Brain pericyte (primary cell): ENCODE data around the gene KDM3A.
"Not testable (repeated sequence)": the region's sequence is repeated elsewhere in the genome, so short reads cannot be mapped to it uniquely, and the experiment has no call there.

Source experiments
- DNase-seq: peaks from one replicate; pipeline ENCODE4 v3.0.0-alpha.2; 2012; ENCODE audit warnings: low read depth, low spot score

Gene KDM3A

DNA sequence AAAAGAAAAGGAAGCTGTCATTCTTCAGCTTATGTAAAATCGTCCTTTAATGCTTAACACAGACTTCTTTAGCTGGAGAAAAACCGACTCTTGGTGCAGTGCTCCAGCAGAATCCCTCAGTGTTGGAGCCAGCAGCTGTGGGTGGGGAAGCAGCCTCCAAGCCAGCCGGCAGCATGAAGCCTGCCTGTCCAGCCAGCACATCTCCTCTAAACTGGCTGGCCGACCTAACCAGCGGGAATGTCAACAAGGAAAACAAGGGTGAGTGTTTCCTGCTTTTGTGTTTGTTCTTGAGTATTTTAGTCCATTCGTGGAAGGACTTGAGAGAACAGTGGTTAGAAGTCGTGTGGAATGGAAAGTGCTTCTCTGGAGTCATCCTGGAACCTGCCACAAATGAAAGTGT lies 38.9 kb downstream of the KDM3A start:
- no peak for DNase-seq

DNA sequence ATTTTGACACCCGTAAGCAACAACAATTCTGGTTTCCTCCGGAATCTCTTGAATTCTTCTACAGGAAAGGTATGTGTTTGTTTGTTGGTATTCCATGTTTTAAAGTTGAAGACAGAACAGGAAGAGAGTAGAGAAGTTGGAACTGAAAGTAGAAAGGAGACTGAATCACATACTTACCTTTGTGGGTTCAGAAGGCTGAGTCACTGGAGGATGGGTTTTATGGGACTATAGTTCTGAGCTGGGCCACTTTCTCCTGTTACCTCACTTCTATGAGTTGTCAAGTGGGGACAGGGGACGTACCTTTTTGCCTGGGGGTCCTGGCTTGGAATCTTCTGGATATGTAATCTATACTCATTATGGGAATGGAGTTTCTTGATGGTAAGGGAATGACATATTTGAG lies 40.9 kb downstream of the KDM3A start:
- DNase-seq, result no peak

DNA sequence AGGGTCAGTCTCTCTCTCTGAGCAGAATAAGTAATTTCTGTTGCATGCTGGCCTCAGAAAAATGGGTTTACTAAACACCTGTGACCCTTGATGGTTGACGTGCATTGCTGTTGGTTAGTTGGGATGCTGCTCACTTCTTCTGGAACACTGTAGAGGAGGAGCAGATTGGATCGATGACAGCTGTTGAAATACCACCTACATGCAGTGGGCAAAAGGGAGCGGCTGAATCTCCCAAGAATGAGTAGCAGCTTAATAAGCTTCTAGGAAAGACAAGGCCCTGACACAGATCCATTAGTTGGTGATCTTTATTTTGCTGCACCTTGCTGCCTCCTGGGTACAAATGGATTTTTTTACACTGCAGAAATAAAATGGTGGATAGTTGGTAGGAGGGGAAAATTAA lies 43.2 kb downstream of the KDM3A start:
- DNase-seq, result no peak

DNA sequence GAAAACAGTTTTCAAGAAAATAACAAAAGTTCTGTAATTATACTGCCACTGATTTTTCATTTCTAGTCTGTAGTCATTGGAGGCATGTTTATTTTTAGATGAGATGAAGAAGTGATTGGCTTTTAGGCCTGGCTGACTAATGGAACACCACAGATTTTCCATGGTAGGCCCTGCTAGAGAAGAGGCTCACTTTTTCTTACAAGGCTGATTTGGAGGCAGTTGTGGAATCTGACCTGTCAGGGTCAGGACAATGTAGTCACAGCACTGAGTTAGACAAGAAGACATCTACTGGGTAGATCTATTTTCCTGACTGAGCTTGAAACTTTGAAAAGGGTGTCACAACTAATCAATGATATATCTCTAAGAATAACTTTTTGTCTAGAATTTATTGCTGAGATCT lies 43.9 kb downstream of the KDM3A start:
- DNase-seq, result no peak

DNA sequence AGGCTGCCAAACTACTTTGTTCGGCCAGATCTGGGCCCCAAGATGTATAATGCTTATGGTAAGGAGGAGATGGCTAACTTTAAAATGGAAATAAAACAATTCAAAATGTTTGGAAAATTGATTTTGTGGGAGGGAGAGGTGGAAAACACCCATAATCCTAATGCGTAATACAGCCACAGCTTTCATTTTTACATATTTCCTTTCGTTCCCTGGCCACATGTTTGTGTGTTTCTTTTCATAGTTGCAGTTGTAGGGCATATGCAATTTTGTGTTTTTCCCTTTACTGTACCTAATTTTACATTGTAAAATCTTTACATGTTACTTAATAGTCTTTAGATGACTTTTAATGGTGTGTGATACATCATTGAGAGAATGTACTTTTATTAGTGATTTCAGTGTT lies 44.6 kb downstream of the KDM3A start:
- no peak for DNase-seq

DNA sequence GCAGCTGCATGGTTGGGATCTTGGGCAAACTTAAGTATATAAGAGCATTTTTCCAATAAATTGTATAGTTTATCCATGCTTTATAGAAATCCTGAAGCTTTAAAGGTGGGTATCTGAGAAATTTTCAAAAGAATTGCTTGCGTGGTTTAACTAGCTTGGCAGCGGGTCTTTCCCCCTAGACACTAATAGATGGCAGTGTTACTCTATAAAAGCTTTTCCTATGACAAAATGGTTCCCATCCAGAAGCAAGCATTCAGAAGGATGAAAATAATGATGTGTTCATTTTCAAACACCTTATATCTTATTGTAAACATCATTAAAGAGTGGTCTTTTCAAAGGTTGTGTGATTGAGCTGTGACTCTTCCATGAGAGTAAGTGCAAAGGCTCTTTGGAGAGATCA lies 45.9 kb downstream of the KDM3A start:
- no peak for DNase-seq

DNA sequence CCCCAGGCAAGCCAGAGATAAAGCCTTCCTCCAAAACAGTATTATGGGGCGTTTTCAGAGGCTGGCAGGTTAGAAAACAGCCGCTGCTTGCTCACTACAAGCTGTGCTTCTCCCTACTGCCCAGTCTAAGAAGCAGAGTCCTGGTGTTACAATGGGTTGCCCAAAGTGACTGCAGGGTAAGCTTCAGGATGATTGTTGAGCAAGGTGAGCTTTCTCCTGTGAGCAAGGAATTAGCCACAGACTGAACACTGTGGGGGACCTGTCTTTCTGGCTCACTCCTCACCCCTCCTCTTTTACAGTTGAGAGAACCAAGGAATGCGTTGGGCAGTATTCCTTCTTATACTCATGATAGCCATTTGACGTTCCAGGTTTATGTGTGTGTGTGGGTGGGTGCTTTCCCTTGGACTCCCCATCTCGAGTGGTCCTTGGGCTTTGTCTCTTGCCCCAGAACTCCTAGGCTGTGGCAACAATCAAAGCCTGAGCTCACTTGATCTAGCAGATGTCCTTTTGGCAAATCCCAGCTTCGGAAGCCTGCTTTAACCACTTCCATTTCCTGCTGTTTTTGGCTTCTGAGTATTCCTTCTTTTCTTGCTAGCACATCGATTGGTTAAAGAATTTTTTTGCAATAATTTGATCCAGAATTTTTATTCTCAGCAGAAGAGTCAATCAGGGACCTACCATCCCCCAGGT lies 47.5 kb downstream of the KDM3A start:
- DNase-seq, result no peak

- DNase-seq, result no peak
Measured at GRCh38 chr2:86489542-86489941, 48.4 kb downstream of the KDM3A start.

DNA sequence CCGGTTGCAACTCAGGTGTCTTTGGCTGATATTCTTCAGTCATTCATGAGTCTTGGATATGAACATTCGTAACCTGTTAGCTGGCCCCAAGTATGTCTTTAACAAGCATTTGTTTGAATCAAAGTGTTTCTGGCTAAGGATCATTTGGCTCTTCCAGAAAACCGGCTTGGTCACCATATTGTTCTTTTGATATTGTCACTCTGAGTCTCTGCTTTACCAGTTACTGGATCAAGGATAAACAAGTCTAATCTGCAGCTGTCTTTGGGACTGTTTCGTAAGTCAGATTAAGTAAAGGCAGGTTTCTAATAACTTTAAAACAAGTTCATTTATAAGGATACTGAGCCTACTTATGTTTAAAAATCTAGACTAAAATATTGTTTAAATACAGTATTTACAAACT lies 49.1 kb downstream of the KDM3A start:
- no peak for DNase-seq

GRCh38 chr2:86491088-86491487 lies 49.9 kb downstream of the KDM3A start:
- DNase-seq, result no peak

- no peak for DNase-seq
Measured at GRCh38 chr2:86492048-86492453, 50.9 kb downstream of the KDM3A start.

DNA sequence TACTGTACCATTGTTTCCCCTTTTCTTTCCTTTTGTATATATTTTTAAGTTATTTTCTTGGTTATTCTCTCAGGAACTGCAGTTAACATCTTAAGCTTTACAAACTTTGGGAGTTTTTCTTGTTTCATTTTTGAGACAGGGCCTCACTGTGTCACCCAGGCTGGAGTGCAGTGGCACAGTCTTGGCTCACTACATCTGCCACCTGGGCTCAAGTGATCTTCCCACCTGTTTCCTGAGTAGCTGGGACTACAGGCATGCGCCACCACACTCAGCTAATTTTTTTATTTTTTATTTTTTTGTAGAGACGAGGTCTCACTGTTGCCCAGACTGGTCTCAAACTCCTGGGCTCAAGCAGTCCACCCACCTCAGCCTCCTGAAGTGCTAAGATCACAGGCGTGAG lies 55.2 kb downstream of the KDM3A start:
- DNase-seq, result not testable (repeated sequence)

DNA sequence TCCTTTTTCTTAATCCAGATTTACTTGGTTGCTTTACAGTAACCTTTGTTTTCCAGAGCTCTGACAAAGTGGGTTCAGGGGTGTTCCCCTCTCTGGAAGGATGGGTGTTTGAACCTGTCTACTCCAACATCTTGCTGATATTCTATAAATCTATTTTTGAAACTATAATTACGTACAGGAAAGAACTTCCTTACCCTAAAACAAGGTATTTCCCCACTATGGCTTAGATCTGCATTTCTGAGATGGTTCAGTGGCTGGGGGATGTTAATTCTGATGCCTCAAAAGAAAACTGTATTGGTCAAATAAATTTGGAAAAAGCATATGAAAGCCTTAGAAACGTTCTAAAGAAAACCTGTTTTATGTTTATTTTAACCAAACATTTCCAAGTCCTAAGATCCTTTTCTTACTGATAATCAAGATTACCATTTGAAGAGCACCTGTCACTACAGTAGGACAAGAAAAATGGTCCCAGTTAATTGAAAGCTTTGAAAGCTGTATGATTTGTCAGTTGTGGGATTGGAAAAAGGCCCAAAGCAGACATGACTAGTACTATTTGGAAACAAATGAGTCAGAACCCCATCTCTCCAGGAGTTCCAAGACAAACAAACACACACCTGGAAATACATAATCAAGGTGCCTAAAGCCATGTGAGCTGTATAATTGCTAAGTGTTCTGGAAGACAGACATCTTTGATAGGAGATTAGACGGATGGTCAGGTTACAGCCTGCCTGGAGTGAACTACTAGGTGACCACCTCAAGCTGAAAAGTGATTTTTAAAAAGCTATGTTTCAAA lies 57.5 kb downstream of the KDM3A start:
- no peak for DNase-seq

DNA sequence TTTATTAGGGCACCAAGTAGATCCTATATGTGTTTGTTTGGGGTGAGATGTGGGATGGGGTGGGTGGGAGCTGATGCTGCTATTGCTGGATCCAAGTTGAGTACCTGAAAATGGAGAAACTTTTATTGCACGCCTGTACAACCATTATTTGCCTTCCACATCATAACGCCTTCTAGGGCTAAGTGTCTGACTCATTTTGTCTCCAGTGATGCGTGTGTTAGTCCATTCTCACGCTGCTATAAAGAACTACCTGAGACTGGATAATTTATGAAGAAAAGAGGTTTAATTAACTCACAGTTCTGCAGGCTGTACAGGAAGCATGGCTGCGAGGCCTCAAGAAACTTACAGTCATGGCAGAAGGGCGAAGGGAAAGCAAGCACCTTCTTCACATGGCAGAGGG lies 58.2 kb downstream of the KDM3A start:
- DNase-seq, result no peak

- no peak for DNase-seq
Measured at GRCh38 chr2:86500325-86501083, 59.3 kb downstream of the KDM3A start.

GRCh38 chr2:86507600-86507999 lies 66.4 kb downstream of the KDM3A start:
- no peak for DNase-seq

GRCh38 chr2:86510436-86510933 lies 69.3 kb downstream of the KDM3A start:
- DNase-seq, result no peak

GRCh38 chr2:86512034-86512433 lies 70.9 kb downstream of the KDM3A start:
- DNase-seq, result no peak

DNA sequence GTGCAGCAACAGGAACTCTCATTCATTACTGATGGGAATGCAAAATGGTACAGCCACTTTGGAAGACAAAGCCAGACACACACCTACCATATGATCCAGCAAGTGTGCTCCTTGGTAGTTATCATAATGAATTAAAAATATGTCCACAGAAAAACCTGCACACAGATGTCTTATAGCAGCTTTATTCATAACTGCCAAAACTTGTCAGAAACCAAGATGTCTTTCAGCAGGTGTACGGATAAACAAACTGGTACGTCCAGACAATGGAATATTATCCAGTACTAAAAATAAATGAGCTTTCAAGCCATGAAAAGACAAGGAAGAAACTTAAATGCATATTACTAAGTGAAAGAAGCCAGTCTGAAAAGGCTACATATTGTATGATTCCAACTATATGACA lies 71.7 kb downstream of the KDM3A start:
- no peak for DNase-seq

DNA sequence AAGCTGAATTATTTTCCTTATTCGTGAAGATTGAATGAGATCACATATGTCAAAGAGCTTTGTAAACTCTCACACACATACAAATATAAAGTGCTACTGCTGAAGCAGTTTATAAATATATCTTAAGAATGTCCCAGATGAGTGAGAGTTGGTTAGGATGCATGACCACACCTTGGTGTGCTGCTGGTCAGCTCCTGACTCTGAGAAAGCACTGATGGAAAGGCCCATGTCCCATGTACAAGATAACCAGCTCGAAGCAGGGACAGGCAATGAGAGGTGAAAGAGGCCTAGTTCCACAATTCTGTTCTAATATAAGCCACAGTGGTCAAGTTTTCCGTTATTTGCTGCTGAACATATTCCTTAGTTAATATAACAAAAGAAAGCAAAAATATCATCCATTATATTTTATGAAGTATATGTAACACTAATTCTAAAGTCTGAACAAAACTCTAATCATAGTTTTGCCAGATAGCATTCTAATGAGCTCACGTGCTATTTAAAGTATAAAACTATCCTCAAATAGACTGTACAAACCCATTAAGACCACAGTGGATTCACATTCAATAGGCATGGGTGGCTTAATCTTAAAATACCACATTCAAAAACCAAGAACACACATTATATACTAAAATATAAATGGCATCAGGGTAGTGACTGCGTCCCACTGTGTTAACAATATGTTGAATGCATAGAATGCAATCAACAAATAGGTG lies 72.9 kb downstream of the KDM3A start:
- DNase-seq, result no peak

- no peak for DNase-seq
Measured at GRCh38 chr2:86518481-86518880, 77.3 kb downstream of the KDM3A start.

- peak; percentile 24 for DNase-seq
Measured at GRCh38 chr2:86519349-86519748, 78.2 kb downstream of the KDM3A start.
